Measurements from ENCODE around the gene GPX2.

GPX2 gene

DNA sequence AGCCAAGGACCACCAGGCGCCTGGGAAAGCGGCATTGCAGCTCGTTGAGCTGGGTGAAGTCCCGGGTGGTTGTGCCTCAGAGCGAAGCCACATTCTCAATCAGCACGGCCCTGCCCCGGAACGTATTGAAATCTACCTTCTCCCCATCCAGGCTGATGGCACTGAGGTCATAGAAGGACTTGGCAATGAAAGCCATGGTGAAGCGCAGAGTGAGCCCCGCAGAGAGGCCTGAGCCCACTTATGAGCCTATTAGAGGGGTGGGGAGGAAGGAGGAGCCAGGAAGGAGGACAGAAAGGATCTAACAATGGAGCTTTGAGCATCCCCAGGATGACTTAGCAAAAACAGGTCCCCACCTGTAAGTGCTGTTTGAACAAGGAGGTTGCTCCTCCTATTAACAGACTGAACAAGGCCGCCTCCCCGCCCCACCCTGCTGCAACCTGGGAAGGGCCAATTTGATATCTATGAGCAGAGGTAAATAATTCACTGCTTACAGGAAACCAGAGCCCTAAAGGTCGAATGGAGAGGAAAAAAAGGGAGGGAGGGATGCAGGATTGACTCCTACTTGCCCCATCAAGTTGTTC lies at the start of gene GPX2:
Gene GPX2 (minus strand): TSS at position 215 of the 581 bp plus-strand sequence. CDS start 19 bp downstream, at position 196.
- Histone ChIP-seq H3K4me3 (no peak within 1 kb of the TSS), H3K27ac (no peak within 1 kb of the TSS)
- TF ChIP-seq, protein P1, sequence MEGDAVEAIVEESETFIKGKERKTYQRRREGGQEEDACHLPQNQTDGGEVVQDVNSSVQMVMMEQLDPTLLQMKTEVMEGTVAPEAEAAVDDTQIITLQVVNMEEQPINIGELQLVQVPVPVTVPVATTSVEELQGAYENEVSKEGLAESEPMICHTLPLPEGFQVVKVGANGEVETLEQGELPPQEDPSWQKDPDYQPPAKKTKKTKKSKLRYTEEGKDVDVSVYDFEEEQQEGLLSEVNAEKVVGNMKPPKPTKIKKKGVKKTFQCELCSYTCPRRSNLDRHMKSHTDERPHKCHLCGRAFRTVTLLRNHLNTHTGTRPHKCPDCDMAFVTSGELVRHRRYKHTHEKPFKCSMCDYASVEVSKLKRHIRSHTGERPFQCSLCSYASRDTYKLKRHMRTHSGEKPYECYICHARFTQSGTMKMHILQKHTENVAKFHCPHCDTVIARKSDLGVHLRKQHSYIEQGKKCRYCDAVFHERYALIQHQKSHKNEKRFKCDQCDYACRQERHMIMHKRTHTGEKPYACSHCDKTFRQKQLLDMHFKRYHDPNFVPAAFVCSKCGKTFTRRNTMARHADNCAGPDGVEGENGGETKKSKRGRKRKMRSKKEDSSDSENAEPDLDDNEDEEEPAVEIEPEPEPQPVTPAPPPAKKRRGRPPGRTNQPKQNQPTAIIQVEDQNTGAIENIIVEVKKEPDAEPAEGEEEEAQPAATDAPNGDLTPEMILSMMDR (IDR thresholded peaks at IDR 0.05), result no peak
- no peak for DNase-seq (ENCODE audit: low spot score)

DNA sequence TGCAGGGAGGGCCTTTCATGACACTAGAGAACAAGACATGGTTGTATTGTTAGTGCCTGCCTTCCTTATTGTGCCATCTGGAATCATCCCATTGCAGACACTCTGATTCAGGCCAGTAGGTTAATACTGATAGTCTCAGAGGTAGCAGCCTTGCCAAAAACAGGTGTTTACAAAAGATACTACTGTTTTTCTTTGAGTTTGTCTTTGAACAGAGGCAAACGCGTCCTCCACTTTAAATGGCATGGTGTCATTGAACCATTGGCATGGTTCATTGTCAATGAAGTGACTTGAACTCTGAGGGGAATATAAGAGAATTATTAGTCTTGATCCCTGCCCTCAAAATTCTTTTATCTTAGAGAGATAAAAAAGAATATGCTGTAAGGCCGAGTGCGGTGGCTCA lies 48.4 kb upstream of the GPX2 start:
- no peak for DNase-seq (ENCODE audit: low spot score)
- TF ChIP-seq, protein P1 (IDR thresholded peaks at IDR 0.05), result no peak
- Histone ChIP-seq H3K4me3 (no peak overlapping the region), H3K27ac (no peak overlapping the region)

DNA sequence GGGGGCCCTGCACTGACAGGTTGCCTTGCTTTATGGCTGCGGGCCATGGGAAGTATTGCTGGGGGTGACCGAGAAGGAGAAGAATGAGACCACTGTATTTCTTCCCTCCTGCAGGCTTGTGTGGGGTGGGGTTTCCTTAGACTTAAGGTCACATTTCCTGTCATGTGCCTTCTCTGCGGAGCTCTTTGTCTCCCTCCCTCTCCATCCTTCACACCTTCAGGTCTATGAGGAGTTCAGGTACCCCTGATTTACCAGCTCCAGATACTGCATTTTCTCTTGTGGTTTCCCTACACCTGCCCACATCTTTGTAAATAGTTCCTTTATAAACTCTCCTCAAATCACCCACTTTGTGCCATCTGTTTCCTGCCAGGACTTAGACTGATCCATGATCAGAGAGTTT lies 47.8 kb upstream of the GPX2 start:
- Histone ChIP-seq H3K27ac (no peak overlapping the region), H3K4me3 (no peak overlapping the region)
- DNase-seq (ENCODE audit: low spot score), result no peak
- TF ChIP-seq, protein P1 (IDR thresholded peaks at IDR 0.05), result no peak

DNA sequence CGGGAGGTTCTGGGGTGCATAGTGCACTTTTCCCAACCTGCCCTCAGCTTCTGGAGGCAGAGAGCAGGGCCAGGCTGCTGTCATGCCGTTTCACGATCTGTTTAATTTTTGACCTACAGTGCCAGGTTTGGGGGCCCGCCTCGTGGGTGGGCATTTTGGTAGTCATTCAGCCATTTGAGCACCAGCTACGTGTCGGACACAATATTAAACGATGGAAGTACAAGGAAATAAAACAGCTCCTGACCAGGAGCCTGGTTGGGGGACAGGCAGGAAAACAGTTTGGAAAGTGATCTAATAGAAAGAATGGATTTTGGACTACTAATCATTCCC lies 44.9 kb upstream of the GPX2 start:
- DNase-seq (ENCODE audit: low spot score), result no peak
- H3K27ac ChIP-seq, result peak overlapping the region; percentile 69 to 84
- H3K4me3 ChIP-seq, result peak overlapping the region; percentile 81
- TF ChIP-seq, protein P1 (IDR thresholded peaks at IDR 0.05), result no peak

DNA sequence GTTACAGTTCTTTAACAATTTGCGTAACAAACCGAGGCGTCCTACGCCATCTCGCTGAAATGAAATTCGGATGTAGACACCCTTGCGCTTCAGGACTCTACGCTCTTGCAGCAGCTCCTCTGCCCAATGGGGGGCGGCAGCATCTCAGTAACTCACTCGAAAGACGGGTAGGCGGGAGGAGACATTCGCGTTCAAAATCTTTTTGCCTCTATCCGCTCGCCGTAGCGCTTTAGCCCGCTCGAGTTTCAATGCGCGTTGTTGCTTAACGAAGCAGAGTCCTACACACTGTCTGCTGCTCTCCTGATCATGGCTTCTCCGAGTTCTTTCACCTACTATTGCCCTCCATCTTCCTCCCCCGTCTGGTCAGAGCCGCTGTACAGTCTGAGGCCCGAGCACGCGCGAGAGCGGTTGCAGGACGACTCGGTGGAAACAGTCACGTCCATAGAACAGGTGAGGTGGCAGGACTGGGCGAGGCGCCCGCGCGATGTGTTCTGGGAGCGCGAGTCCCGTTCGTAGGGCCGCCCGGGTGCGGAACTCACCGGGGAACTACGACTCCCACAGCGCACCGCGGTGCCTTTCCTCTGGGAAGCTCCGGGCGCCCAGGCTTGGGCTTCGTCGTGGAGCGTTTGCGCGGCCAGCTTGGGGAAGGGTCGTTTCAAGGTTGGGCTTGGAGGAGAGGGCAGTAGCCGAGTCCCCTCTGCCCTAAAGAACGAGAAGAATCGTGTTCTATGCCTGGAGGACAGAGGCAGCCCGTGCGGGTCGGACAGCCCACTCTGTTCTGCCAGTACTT lies 44.3 kb upstream of the GPX2 start, which contains the start of gene FNTB:
Gene FNTB (plus strand): TSS at position 248 of the 790 bp plus-strand sequence. CDS start 59 bp downstream, at position 307.
- Histone ChIP-seq H3K4me3 (peak within 1 kb of the TSS; percentile 81), H3K27ac (peak within 1 kb of the TSS; percentile 69 to 84)
- TF ChIP-seq, protein P1 (IDR thresholded peaks at IDR 0.05), result peak; percentile 46
- peak; percentile 95 for DNase-seq (ENCODE audit: low spot score)

DNA sequence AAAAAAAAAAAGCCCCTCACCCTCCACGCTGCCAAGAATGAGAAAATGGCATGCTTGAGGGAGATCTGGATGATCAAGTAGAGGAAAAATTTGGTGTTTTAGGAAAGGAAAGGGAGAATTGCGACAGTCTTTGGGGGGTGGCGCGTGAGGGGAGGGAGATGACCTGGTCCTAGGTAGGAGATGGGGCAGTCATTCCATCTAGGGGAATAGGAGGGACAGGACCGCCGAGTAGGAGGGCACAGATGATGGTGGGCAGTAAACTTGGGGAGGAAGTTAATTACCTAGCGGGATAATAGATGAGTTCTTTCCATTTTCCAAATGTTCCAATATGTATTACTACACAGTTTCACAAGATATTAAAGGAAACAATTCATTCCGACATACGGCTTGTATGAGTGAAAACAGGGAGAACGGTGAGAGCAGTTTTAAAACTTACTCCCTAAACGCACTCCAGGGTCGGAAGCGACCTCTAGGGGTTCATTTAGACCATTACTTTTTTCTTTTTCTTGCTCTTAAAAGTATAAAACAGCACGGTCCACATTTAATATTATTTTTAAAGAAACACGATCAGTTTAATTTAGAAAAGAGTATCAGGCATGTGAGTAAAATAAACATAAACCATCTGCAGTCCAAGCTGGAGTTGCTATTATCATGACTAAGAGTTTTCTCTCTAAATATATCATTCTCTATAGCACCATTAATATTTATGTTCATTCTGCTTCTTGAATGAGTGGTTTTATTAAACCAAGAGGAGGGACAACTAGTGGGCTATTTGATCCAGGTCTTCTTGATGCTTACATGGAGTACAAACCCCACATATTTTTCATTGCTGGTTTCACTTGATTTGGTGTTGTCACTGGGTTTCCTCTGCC lies 41.1 kb upstream of the GPX2 start:
- Histone ChIP-seq H3K27ac (no peak overlapping the region), H3K4me3 (peak overlapping the region; percentile 42)
- no peak for DNase-seq (ENCODE audit: low spot score)
- TF ChIP-seq, protein P1 (IDR thresholded peaks at IDR 0.05), result peak; percentile 70

Measured in coronary artery (tissue), 2 donors.